HG02981 (cell line): Measurements from ENCODE around the gene CD7.

Source experiments
- ATAC-seq: cut with Tn5 transposase; IDR thresholded peaks from one replicate; pipeline ENCODE4 v1.9.1; 2021; ENCODE audit warnings: mild to moderate bottlenecking, moderate library complexity; ENCODE audit not compliant: unreplicated experiment

The CD7 gene

GRCh38 chr17:82316651-82317393 is 586 bp downstream of the CD7 start:
- no peak for ATAC-seq

- ATAC-seq, result no peak
These were observed 1.6 kb downstream of the CD7 start for GRCh38 chr17:82315703-82316358.

- ATAC-seq, result no peak
These were observed 2.4 kb downstream of the CD7 start for GRCh38 chr17:82314727-82315605.

GRCh38 chr17:82314012-82314726 is 3.2 kb downstream of the CD7 start:
- no peak for ATAC-seq

- no peak for ATAC-seq
These were observed 4.0 kb downstream of the CD7 start for GRCh38 chr17:82313195-82314011.

GRCh38 chr17:82311971-82312370 is 5.4 kb downstream of the CD7 start:
- no peak for ATAC-seq

- no peak for ATAC-seq
These were observed 6.5 kb downstream of the CD7 start for GRCh38 chr17:82310877-82311276.

- ATAC-seq, result no peak
These were observed 7.5 kb downstream of the CD7 start for GRCh38 chr17:82309656-82310570.

GRCh38 chr17:82305727-82306300 is 11.6 kb downstream of the CD7 start:
- no peak for ATAC-seq

- no peak for ATAC-seq
These were observed 12.3 kb downstream of the CD7 start for GRCh38 chr17:82304826-82305726.

- no peak for ATAC-seq
These were observed 13.2 kb downstream of the CD7 start for GRCh38 chr17:82303944-82304808.

GRCh38 chr17:82302991-82303943 is 14.1 kb downstream of the CD7 start:
- no peak for ATAC-seq

- no peak for ATAC-seq
These were observed 14.8 kb downstream of the CD7 start for GRCh38 chr17:82302568-82302963.

GRCh38 chr17:82301916-82302567 is 15.4 kb downstream of the CD7 start:
- no peak for ATAC-seq

- ATAC-seq, result no peak
These were observed 16.0 kb downstream of the CD7 start for GRCh38 chr17:82301300-82301915.
